ENCODE results near the gene TTC27. TPM values are rescaled to one million over a fixed set of nuclear protein-coding genes. Genes with fewer than 3 reads are reported as not detected.

Gene TTC27
- total and polyA plus RNA-seq, 2 of the 13 experiments (the other 11 are each of a cell fraction or from before 2014, with no cell fraction given): 26.7 to 44.7 TPM

- Histone ChIP-seq H3K4me2 (ENCODE audit: low read depth, low read length) (no peak overlapping the region), H3K79me2 (ENCODE audit: insufficient read depth, low read length) (no peaks in the 10 kb centered on the region), H3K4me1 (ENCODE audit: insufficient read depth, low read length) (no peaks in the 10 kb centered on the region), H3K4me3 (replicated peaks in 1 of 3; ENCODE audit: insufficient read depth in 1 of 3, low read depth in 2 of 3, low read length in 3 of 3) (no peak overlapping the region), H3K36me3 (replicated peaks in 1 of 2; ENCODE audit: control insufficient read depth in 1 of 2, insufficient read depth in 2 of 2, low read length in 2 of 2) (peaks cover 1 to 3% of the 10 kb centered on the region in 2 experiments; a peak in 4 of 5 replicates), H3K9me3 (ENCODE audit: low read length) (no peaks in the 10 kb centered on the region), H2AFZ (ENCODE audit: low read length) (no peak overlapping the region), H3K9ac (ENCODE audit: insufficient read depth, low read depth, low read length) (no peak overlapping the region), H3K27ac (ENCODE audit: extremely low read length, insufficient read depth, low read length) (no peak overlapping the region), H4K20me1 (ENCODE audit: insufficient read depth, low read length) (no peaks in the 10 kb centered on the region), H3K27me3 (ENCODE audit: control insufficient read depth in 1 of 2, insufficient read depth in 2 of 2, low read length in 2 of 2) (no peaks in the 10 kb centered on the region)
- 97% methylated on average over 5 of the region's 5 CpGs for WGBS (ENCODE audit: low lambda C conversion rate)
- DNase-seq (ENCODE audit: low spot score) (no peak), FAIRE-seq (no peak), ATAC-seq (no peak)
- in situ Hi-C loops (cut with HindIII; ENCODE audit: extremely low pct_ligation_motif_present, low pct_unique_long_range_greater_than_20kb) (no loop called here), intact Hi-C loops (cut with micrococcal nuclease; ENCODE audit: unreplicated experiment) (no loop called here)
- no TSS peak for BruUV-seq (replicated peaks)
- TF ChIP-seq ZBTB8A (CRISPR knock-in tag; IDR thresholded peaks at IDR 0.05; ENCODE audit: borderline replicate concordance, low read depth): no peak
- no peak for TF ChIP-seq CC2D1A (CRISPR knock-in tag; IDR thresholded peaks at IDR 0.05)
- no peak for TF ChIP-seq ZBTB43 (CRISPR knock-in tag; conservative IDR thresholded peaks at IDR 0.05)
- no peak for TF ChIP-seq KDM5B (CRISPR knock-in tag; IDR thresholded peaks at IDR 0.05; ENCODE audit: borderline replicate concordance)
- no peak for TF ChIP-seq ZNF576 (CRISPR knock-in tag; IDR thresholded peaks at IDR 0.05)
- TF ChIP-seq CCDC6 (CRISPR knock-in tag; IDR thresholded peaks at IDR 0.05): no peak
- ChIA-PET CTCF (ENCODE audit: low intra/inter-chr PET ratio, low total read pairs) (no interaction called here), POLR2A (no interaction called here)
Observed at GRCh38 chr2:32811696-32812095, 183.8 kb downstream of the TTC27 start.

GRCh38 chr2:32812316-32812715 is 184.5 kb downstream of the TTC27 start:
- H3K9me3 ChIP-seq (ENCODE audit: low read length): no peaks in the 10 kb centered on the region
- no peak overlapping the region for H3K4me2 ChIP-seq (ENCODE audit: low read depth, low read length)
- no peak overlapping the region for H3K4me3 ChIP-seq (replicated peaks in 1 of 3; ENCODE audit: insufficient read depth in 1 of 3, low read depth in 2 of 3, low read length in 3 of 3)
- ATAC-seq (no peak), DNase-seq (ENCODE audit: low spot score) (no peak), FAIRE-seq (no peak)
- no peak overlapping the region for H3K27ac ChIP-seq (ENCODE audit: extremely low read length, insufficient read depth, low read length)
- POLR2A ChIA-PET: no interaction called here
- intact Hi-C loops (cut with micrococcal nuclease; ENCODE audit: unreplicated experiment) (no loop called here), in situ Hi-C loops (cut with HindIII; ENCODE audit: extremely low pct_ligation_motif_present, low pct_unique_long_range_greater_than_20kb) (no loop called here)
- BruUV-seq (replicated peaks): no TSS peak
- no peaks in the 10 kb centered on the region for H3K27me3 ChIP-seq (ENCODE audit: control insufficient read depth in 1 of 2, insufficient read depth in 2 of 2, low read length in 2 of 2)
- no peak overlapping the region for H2AFZ ChIP-seq (ENCODE audit: low read length)
- no peak overlapping the region for H3K9ac ChIP-seq (ENCODE audit: insufficient read depth, low read depth, low read length)
- no peaks in the 10 kb centered on the region for H4K20me1 ChIP-seq (ENCODE audit: insufficient read depth, low read length)
- no peaks in the 10 kb centered on the region for H3K79me2 ChIP-seq (ENCODE audit: insufficient read depth, low read length)
- CTCF ChIA-PET (ENCODE audit: low intra/inter-chr PET ratio, low total read pairs): no interaction called here
- TF ChIP-seq MATR3 (CRISPR knock-in tag; IDR thresholded peaks at IDR 0.05) (no peak), ZSCAN29 (CRISPR knock-in tag; conservative IDR thresholded peaks at IDR 0.05) (no peak), HNRNPK (IDR thresholded peaks at IDR 0.05; ENCODE audit: low read depth, low read length, poor library complexity, severe bottlenecking) (no peak)
- H3K4me1 ChIP-seq (ENCODE audit: insufficient read depth, low read length): no peaks in the 10 kb centered on the region
- WGBS (ENCODE audit: low lambda C conversion rate): 96% methylated on average over 3 of the region's 3 CpGs
- peaks cover 1 to 3% of the 10 kb centered on the region in 2 experiments; a peak in 4 of 5 replicates for H3K36me3 ChIP-seq (replicated peaks in 1 of 2; ENCODE audit: control insufficient read depth in 1 of 2, insufficient read depth in 2 of 2, low read length in 2 of 2)

Data from HepG2 (cell line).